ENCODE data around the gene EMB.
A peak's percentile ranks its signal among the peaks of the same experiment; 100 is the strongest.
"Not testable (repeated sequence)": the region's sequence is repeated elsewhere in the genome, so short reads cannot be mapped to it uniquely, and the experiment has no call there.

EMB gene, protein sequence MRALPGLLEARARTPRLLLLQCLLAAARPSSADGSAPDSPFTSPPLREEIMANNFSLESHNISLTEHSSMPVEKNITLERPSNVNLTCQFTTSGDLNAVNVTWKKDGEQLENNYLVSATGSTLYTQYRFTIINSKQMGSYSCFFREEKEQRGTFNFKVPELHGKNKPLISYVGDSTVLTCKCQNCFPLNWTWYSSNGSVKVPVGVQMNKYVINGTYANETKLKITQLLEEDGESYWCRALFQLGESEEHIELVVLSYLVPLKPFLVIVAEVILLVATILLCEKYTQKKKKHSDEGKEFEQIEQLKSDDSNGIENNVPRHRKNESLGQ

DNA sequence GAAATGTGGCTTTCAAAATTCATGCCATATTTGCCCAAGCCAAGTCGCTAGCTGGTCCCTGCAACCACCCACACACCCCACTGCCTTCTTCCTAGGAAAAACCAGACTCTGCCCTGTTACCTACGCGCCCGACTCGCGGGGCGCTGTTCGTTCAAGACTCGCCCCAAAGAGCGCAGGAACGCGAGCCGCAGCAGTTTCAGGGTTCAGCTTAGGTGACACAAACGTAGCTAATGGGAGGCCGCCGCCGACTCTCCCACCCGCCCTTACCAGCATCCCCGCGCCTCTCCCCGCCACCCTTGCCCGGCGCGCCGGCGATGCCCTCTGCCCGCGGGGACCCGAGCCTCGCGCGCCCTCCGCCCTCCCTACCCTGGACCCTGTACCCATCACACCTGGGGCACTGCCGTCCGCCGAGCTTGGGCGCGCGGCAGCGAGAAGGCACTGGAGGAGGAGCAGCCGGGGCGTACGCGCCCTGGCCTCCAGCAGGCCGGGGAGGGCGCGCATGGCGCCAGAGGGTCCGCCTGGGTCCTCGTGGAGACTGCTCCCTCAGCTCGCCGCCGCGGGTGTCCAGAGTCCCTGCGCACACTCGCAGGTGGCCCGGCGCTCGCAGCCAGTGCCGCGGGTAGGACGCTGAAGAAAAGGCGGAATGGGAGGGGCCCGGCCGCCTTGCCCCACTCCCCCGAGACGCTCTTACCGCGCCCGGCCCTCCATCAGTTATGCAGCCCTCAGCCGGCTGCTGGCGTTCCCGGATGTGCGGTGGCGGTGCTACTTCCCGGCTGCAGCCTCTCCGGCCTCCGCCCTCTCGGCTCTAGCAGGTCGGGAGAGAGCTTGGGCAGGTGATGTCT is at the start of gene EMB:
EMB (minus strand) TSS at position 638 of the 842 bp plus-strand sequence; CDS start at position 501, 137 bp downstream.
- DNase-seq, result peak; percentile 64 to 88 (median 74)

DNA sequence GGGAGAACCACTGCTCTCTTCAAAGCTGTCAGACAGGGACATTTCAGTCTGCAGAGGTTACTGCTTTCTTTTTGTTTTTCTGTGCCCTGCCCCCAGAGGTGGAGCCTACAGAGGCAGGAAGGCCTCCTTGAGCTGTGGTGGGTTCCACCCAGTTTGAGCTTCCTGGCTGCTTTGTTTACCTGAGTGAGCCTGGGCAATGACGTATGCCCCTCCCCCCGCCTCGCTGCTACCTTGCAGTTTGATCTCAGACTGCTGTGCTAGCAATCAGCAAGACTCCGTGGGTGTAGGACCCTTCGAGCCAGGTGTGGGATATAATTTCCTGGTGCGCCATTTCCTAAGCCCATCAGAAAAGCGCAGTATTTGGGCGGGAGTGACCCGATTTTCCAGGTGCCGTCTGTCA is 48.4 kb upstream of the EMB start:
- DNase-seq, result peak in 2 of 6 experiments; percentile 3 to 79

DNA sequence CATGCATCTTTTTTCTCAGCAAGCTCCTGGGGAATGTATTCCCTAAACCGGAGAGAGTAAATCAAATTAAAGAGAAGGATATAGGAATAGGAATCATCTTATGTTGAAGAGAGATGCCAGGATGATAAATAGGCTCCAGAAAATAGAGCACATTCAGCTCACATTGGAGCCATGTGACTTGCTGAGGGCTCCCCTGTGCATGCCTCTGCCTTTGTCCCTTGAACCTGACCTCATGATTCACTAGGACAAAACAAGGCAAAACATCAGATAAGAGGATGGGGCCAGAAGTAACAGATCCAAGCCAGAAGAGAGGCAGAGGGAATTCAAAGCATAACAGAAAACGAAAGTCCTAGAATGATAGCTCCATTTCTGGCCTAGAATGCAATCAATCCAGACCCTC is 37.7 kb upstream of the EMB start:
- not testable (repeated sequence) for DNase-seq

DNA sequence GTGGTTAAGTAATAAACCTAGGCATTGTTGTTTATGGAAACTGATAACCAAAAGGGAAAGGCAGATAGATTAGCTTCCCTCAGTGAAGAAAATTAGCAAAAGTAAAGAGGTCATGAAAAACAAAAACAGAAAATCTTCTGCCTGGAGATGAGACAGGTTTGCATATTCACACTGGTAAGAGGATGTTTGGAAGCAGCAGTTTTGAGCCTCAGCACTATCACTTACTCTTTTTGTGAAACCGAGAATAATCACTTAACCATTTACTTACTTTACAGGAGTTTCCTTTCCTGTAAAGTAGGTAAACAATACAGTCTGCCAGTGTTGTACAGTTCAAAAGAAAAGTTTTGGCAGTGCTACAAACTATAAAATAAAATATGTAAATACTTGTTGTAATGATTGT is 35.5 kb upstream of the EMB start:
- DNase-seq, result no peak

DNA sequence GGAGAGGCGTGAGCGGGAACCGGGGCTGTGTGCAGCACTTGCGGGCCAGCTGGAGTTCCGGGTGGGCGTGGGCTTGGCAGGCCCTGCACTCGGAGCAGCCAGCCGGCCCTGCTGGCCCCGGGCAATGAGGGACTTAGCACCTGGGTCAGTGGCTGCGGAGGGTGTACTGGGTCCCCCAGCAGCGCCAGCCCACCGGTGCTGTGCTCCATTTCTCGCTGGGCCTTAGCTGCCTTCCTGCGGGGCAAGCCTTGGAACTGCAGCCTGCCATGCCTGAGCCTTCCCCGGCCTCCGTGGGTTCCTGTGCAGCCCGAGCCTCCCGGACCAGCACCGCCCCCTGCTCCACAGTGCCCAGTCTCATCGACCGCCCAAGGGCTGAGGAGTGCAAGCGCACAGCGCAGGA is 23.9 kb upstream of the EMB start:
- DNase-seq, result not testable (repeated sequence)

DNA sequence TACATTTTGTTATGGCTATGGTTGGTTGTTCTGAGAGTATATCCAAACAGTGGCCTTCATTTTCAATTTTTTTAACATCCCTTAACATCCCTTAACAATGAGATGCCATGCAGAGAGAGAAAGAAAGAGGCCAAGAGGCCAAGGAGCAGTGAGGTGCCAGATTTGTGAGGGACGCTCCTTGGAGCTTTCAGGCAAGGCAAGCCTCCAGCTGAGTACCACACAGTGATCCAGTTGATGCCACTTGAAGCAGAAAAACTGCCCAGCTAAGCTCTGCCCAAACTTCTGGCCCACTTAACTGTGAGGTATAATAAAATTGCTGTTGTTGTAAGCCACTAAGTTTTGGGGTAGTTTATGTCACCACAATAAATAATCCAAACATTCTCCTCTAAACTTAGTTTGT is 22.6 kb upstream of the EMB start:
- DNase-seq, result no peak

DNA sequence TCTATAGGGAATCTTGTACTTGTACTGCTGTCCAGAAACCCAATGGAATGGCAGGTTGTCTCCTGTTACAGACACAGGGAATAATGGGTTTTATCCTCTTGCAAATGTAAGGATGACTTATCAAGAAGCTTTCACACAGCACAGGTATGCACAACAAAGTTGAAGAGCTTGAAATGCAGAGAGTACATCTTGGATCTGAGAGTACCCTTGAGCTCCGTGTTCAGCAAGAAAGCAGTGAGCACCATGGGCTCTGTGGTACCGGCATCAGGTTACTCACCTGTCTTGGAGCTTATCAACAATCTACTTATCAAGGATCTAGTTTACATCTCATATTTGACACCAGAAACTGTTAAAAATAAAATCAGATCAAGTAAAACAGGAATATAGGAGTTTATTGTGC is 22.0 kb upstream of the EMB start:
- no peak for DNase-seq

DNA sequence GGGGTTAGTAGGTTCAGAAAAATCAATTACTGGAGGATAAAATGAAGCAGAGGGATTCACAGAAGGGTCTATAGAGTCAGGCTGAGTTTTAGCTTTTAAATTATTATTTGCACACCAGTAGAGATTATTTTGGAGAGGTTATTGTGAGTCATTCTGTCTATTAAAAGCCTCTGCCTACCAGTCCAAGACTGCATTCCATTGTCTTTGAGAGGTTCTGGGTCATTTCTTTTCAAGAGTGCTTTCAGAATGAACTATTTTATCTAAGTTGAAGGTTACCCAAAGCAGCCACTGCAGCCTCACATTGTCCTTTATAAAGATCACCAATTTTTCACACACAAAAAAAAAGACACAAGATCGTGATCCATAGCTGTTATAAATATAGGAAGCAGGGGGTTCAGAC is 21.5 kb upstream of the EMB start:
- not testable (repeated sequence) for DNase-seq

DNA sequence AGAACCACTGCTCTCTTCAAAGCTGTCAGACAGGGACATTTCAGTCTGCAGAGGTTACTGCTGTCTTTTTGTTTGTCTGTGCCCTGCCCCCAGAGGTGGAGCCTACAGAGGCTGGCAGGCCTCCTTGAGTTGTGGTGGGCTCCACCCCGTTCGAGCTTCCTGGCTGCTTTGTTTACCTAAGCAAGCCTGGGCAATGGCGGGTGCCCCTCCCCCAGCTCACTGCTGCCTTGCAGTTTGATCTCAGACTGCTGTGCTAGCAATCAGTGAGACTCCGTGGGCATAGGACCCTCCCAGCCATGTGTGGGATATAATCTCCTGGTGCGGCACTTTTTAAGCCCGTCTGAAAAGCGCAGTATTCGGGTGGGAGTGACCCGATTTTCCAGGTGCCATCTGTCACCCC is 17.3 kb upstream of the EMB start:
- DNase-seq, result peak in 4 of 6 experiments; percentile 35 to 64 (median 51)

DNA sequence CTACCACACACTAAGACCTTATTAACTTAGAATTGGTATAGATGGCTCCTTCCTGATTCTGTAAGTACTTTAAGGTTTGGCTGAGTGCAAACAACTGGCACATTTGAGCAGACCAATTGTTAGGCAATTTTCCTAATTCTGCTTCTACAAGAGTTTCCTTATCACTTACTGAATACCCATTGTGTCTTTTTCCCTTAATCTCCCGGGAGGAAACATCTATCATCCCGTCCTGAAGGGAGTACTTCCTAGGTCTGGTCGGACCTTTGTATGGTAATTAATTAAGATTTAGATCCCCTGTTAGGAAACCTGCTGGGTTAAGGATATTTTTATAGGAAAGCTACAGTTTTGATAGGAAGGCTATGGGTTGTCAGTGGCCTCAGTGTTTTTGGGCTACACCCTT is 8.2 kb upstream of the EMB start:
- not testable (repeated sequence) for DNase-seq

DNA sequence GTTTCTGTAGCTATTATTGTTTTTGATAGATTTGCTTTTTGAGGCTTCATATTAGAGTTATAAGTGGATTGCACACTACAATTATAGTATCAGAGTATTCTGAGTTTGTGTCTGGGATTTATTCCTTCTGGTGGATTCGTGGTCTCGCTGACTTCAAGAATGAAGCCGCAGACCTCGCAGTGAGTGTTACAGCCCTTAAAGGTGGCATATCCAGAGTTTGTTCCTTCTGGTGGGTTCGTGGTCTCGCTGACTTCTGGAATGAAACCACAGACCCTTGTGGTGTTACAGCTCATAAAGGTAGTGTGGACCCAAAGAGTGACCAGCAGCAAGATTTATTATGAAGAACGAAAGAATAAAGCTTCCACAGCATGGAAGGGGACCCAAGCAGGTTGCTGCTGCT is 6.9 kb upstream of the EMB start:
- DNase-seq, result no peak

DNA sequence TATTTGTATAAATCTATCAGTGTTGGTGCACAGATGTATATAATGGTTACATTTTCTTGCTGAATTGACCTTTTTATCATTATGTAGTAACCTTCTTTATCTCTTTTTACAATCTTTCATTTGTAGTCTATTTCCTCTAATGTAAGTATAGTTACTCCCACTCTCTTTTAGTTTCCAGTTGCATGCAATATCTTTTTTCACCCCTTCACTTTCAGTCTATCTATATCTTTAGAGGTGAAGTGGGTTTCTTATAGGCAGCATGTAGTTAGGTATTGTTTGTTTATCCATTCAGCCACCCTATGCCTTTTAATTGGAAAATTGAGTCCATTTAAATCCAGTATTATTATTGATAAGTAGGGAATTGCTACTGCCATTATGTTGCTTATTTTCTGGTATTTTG is 6.1 kb upstream of the EMB start:
- no peak for DNase-seq

DNA sequence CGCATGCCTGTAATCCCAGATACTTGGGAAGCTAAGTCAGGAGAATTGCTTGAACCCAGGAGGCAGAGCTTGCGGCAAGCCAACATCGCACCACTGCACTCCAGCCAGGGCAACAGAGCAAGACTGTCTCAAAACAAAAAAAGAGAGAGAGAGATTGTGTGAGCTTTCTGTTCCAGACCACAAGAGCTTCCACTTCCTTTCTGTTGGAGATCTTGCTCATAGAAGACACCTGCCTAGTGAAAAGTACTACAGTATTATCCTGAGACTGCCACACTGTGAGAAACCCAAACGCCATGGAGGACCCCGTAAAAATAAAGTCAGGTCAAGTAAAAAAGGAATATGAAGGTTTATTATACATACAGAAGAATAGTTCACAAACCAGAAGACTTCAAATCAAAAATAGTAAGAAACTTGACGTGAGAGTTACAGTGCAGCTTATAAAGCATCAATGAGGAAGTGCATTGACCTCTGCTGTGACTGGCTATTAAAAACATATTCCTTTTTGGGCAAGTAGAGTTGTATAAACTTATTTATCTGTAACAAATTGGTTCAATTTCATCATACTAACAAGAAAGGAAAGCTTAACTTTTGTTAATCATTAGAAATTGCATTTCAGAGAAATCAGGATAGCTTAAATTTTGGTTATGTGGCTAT is 4.3 kb upstream of the EMB start:
- DNase-seq, result peak in 3 of 6 experiments; percentile 51 to 64 (median 60)

DNA sequence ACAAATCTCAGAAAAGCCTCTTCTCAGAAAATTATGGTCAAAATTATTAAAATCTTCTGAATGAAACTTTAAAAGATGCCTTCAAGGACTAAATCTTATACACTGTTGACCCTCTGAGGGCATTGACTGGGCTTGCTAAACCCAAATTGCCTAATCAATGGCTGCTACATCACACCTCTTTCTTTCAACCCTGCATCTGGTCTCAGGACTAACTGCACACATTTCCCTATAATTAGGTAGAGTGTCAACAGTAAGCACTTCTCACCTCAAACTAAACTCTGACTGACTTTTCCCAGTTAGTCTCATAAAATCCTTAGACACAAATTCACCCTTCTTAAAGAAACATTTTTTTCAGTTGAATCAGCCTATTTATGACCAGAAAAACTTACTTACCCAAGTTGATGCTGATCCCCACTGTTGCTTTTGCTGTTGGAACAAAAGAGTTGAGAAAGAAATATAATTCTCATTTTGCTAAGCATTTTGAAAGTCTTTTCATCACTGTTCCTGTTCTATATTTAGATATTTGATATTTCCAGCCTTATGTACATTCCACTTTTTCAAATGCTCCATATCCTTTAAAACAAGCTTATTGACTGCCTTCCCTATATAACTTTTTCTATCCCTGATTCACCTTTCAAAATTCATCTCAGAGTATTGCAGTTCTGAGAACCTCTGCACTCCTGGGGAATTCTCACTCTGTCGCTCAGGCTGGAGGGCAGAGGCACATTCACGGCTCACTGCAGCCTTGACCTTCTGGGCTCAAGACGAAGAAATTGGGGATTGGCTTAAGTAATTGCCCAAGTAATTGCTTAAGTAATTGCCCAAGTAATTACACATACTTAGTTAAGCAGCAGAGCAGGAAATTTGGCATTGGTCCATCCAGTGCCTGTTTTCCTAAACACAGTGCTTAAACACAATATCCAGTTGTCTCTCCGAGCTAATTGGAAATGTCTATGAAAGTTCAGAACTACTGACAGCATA is 1.8 kb upstream of the EMB start:
- DNase-seq, result not testable (repeated sequence)

DNA sequence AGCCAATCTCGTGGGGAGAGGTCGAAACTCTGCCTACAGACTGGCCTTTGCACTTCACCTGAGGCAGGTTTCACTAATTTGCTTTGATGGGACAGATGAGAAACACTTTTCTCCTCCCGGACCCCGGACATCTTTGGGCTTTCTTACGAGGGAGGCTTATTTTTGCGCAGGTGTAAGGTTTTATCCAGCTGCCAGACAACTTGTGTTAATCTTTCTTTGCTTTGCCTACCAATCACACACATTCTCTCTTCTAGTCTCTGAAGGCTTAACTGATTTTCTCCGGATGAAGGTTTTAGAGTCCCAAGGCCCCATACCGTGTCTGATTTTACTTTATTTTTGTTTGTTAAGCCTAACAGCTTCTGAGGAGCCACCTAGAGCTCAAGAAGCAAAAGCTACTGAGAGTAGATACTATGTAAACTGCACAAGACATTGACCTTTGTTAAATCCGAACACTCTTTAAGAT is 436 bp upstream of the EMB start:
- peak in 1 of 6 experiments; percentile 61 for DNase-seq

DNA sequence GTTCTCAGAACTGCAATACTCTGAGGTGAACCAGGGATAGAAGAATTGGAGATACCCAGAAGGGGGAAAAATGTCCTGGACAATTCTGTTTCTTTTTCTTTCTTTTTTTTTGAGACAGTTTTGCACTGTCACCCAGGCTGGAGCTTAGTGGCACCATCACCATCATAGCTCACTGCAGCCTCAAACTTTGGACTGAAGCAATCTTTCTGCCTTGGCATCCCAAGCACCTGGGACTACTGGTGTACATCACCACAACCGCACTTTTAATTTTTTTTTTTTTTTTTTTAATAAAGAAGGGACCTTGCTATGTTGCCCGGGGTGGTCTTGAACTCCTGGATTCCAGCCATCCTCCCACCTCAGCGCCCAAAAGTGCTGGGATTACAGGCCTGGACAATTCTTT is 1.9 kb downstream of the EMB start:
- DNase-seq, result no peak

DNA sequence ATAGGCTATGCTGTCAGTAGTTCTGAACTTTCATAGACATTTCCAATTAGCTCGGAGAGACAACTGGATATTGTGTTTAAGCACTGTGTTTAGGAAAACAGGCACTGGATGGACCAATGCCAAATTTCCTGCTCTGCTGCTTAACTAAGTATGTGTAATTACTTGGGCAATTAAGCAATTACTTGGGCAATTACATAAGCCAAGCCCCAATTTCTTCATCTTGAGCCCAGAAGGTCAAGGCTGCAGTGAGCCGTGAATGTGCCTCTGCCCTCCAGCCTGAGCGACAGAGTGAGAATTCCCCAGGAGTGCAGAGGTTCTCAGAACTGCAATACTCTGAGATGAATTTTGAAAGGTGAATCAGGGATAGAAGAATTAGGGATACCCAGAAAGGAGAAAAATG is 3.0 kb downstream of the EMB start:
- not testable (repeated sequence) for DNase-seq

DNA sequence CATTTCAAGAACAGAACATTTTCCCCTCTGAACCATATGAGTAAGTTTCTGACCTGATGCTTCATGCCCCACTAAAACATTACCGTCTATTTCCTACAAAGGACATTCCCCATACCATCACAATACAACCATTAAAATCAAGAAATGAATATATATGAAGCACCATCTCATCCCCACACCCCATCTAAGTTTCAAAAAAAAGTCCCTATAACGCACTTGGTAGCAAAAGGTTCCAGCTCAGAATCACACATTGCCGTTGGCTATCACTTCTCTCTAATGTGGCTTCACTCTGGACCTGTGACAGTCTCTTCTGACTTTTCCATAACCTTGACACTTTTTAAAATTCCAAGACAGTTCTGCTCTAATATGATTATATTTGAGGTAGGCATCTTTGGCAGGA is 5.9 kb downstream of the EMB start:
- DNase-seq, result no peak

DNA sequence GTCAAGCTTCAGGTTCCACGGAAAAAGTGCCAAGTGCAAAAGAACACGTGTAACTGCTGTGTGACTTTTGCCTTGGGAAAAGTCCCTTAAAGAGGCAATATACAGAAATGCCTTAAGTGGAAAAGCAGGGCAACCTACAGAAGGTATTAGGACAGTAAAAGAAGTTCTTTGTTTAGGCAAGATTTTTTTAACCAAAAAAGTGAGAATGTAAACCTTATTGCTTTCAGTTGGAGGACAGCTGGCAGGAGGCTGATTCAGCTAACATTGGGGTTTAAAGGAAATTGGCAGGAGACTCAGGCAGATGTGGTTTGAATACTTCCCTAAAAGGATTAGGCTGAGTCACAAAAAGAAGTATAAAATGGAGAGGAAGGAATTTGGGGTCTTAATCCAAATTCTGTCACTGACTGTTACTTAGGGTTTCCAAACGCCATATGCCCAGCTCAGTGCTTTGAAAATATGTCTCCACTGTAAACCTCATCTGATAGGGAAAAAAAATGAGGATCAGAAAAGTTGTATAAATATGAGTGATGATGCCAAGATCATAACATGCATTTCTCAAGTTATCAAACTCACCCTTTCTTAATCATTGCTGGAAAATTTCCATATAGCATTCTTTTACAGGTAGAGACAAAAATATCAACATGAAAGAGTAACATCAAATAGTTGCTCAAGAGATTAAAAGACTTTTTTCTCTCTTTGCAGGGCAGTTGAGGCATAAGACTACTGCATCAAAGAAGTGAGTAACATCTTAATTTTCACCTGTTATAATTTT is 9.8 kb downstream of the EMB start:
- peak in 1 of 6 experiments; percentile 3 for DNase-seq

DNA sequence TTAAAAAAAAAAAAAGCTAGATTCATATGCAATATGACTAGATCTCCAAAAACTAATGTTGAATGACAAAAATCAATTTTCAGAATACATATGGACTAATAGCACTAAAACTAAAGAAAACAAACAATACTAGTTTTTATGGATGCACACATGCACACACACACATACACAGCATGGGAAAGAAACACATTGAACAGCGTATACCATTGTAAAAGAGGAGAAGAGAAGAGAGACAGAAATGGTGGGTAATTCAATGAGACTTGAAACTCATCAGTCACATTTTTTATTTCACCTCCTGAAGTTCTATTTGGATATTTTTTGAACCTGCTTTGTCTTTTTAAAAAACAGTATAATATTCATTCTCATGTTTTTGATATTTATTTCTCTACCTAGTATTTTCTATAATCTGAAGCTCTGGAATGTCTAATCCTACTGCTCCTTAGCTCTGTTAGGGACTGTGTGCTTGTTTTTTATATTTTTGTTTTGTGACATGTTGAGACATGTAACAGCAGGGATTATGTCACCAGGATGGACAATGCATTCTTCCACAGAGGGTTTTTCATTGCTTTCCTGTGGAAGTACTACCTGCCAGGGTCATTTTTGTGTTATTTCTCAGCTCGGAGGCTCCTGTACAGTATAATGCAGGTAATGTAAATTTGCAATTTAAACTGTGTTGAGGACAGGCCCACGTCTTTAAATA is 17.8 kb downstream of the EMB start:
- not testable (repeated sequence) for DNase-seq
